ENCODE measurements around the gene RRAS. TPM values are rescaled to one million over a fixed set of nuclear protein-coding genes. Genes with fewer than 3 reads are reported as not detected.

Gene RRAS
- total RNA-seq, 1 donor from 2014 or later, result 4.7 TPM

DNA sequence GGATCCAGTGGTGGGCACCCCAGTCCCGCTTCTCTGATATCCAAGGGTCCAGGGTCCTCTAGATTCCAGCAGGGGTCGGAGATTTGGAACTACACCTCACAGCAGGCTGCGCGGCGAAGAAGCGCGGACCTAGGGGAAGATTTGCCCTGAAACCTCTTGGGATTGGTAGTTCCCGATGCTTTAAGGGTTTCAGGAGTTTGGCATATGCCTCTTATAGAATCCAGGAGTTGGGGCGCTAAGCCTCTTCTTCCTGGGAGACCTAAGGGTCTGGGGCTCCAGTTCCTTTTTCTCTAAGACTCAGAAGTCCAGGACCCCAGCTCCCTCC, 26.1 kb upstream of the RRAS start:
- H3K27ac Mint-ChIP-seq (ENCODE audit: unreplicated experiment), result no peak overlapping the region
- no peaks in the 10 kb centered on the region for H3K36me3 Mint-ChIP-seq (ENCODE audit: unreplicated experiment)
- H3K9me3 Mint-ChIP-seq (ENCODE audit: unreplicated experiment), result peaks cover 8% of the 10 kb centered on the region
- no peak for DNase-seq
- H3K27me3 Mint-ChIP-seq (ENCODE audit: unreplicated experiment), result peaks cover 3% of the 10 kb centered on the region
- TF ChIP-seq, protein P1, sequence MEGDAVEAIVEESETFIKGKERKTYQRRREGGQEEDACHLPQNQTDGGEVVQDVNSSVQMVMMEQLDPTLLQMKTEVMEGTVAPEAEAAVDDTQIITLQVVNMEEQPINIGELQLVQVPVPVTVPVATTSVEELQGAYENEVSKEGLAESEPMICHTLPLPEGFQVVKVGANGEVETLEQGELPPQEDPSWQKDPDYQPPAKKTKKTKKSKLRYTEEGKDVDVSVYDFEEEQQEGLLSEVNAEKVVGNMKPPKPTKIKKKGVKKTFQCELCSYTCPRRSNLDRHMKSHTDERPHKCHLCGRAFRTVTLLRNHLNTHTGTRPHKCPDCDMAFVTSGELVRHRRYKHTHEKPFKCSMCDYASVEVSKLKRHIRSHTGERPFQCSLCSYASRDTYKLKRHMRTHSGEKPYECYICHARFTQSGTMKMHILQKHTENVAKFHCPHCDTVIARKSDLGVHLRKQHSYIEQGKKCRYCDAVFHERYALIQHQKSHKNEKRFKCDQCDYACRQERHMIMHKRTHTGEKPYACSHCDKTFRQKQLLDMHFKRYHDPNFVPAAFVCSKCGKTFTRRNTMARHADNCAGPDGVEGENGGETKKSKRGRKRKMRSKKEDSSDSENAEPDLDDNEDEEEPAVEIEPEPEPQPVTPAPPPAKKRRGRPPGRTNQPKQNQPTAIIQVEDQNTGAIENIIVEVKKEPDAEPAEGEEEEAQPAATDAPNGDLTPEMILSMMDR (IDR thresholded peaks at IDR 0.05; ENCODE audit: partially characterized antibody, unreplicated experiment), result no peak
- H3K4me1 Mint-ChIP-seq (ENCODE audit: low read depth, unreplicated experiment), result peaks cover 4% of the 10 kb centered on the region
- peak overlapping the region; percentile 100 for H3K4me3 Mint-ChIP-seq (ENCODE audit: unreplicated experiment)

DNA sequence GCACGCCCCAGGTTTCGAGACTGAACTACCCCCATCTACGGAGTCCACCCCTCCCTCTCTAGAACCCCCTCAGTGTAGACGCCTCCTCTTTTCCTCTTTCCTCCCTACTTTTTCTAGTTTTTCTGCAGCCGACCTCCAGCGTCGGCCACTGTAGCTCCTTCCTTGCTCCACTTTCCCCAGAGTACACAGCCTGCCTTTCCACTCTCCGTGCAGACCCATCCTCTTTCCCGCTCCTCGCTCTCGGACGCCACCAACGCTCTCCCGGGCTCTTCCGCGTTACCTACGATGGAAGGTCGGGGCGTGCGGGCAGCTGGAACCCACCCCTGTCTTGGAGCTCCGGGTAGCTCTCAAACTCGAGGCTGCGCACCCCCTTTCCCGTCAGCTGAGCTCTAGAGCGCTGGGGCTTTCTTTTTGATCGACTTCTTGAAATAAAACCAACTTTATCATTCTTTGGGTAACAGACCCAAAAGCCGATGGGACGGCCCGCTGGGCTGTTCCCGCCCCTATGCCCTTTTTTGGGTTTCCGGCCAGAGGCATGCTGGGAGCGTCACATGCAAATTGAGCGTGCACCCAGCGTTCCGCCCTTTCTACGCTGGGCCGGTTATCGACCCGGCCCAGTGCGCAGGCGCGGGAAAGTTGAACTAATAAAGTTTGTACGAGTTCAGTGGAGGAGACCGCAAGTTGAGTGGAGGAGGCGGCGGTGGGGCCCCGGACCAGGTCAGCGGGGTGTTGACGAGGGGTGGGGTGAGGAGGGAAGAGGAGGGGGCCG, 25.6 kb upstream of the RRAS start, which contains the start of the genes BCL2L12 and IRF3:
Gene BCL2L12, plus strand, starts transcription at position 583 of the 769 bp plus-strand sequence. CDS start 760 bp downstream, outside the sequence.
Gene IRF3, minus strand, starts transcription at position 507 of the 769 bp plus-strand sequence. CDS start 1,019 bp downstream, outside the sequence.
- Mint-ChIP-seq H3K36me3 (ENCODE audit: unreplicated experiment) (no peaks in the 10 kb centered on the region), H3K4me1 (ENCODE audit: low read depth, unreplicated experiment) (peaks cover 4% of the 10 kb centered on the region), H3K27ac (ENCODE audit: unreplicated experiment) (peak within 1 kb of the TSS; percentile 74), H3K27me3 (ENCODE audit: unreplicated experiment) (peaks cover 3% of the 10 kb centered on the region), H3K9me3 (ENCODE audit: unreplicated experiment) (peaks cover 8% of the 10 kb centered on the region), H3K4me3 (ENCODE audit: unreplicated experiment) (peak within 1 kb of the TSS; percentile 100)
- DNase-seq, result peak; percentile 95
- TF ChIP-seq, protein P1 (IDR thresholded peaks at IDR 0.05; ENCODE audit: partially characterized antibody, unreplicated experiment), result no peak

DNA sequence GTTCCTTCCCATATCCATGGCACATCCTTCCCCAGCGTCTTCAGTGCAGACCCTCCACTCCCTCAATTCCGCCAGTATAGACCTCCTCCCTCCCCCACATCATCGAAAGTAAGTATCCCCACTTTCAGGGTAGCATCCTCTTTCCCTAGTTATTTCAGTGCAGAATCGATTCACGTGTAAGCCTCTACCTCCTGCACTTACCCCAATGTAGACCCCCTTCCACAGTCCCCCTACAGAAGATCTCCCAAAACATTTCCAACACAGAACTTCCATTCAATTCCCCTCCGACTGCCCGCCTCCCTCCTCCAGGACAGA, 25.1 kb upstream of the RRAS start:
- H3K4me1 Mint-ChIP-seq (ENCODE audit: low read depth, unreplicated experiment), result peaks cover 4% of the 10 kb centered on the region
- H3K27me3 Mint-ChIP-seq (ENCODE audit: unreplicated experiment), result peaks cover 3% of the 10 kb centered on the region
- TF ChIP-seq, protein P1 (IDR thresholded peaks at IDR 0.05; ENCODE audit: partially characterized antibody, unreplicated experiment), result no peak
- peaks cover 8% of the 10 kb centered on the region for H3K9me3 Mint-ChIP-seq (ENCODE audit: unreplicated experiment)
- H3K27ac Mint-ChIP-seq (ENCODE audit: unreplicated experiment), result peak overlapping the region; percentile 74
- peak overlapping the region; percentile 100 for H3K4me3 Mint-ChIP-seq (ENCODE audit: unreplicated experiment)
- no peaks in the 10 kb centered on the region for H3K36me3 Mint-ChIP-seq (ENCODE audit: unreplicated experiment)
- no peak for DNase-seq

DNA sequence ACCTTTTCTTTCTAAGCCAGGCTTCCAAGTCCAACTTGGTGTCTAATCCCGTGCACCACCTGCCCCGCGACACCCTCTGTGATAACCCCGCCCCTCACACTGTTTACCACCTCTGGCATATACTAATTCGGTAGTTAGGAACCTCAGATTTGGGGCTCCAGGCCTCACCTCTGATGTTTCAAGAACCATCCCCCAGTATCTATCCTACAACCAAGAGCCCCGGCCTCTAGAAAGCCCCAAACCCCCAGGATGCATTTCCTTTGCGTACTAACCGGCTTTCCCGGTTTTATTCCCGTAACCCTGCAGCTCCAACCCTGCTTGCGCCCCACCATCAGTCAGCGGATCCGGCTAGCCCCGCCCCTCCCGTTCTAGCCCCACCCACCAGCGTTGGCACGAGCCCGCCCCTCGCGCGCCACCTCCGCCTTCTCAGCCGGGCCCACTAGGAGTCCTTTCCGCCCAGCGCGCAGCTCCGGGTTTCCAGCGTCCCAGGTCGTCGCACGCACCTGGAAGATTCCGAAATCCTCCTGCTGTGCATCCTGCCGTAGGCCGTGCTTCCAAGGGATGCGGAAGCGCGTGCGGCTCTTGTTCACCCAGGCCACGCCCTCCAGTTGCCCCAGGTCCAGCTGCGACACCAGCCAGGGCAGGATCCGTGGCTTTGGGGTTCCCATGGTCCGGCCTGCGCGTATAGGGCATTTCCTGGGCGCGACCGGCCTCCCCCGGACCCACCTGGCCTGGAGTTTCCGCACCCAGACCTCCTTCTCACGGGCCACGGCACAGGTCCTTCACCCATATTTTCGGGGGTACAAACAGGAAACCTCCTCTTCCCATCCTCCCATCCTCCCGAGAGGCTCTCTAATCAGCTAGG, 24.5 kb upstream of the RRAS start:
- peak overlapping the region; percentile 74 for H3K27ac Mint-ChIP-seq (ENCODE audit: unreplicated experiment)
- no peaks in the 10 kb centered on the region for H3K36me3 Mint-ChIP-seq (ENCODE audit: unreplicated experiment)
- TF ChIP-seq, protein P1 (IDR thresholded peaks at IDR 0.05; ENCODE audit: partially characterized antibody, unreplicated experiment), result no peak
- DNase-seq, result peak; percentile 92
- peaks cover 8% of the 10 kb centered on the region for H3K9me3 Mint-ChIP-seq (ENCODE audit: unreplicated experiment)
- peaks cover 4% of the 10 kb centered on the region for H3K4me1 Mint-ChIP-seq (ENCODE audit: low read depth, unreplicated experiment)
- peak overlapping the region; percentile 100 for H3K4me3 Mint-ChIP-seq (ENCODE audit: unreplicated experiment)
- peaks cover 3% of the 10 kb centered on the region for H3K27me3 Mint-ChIP-seq (ENCODE audit: unreplicated experiment)

Measured in glutamatergic neuron (in vitro differentiated cells).